Midbrain (tissue), 1 donor: ENCODE data around the gene CDKL4.
"Not testable (repeated sequence)": the region's sequence is repeated elsewhere in the genome, so short reads cannot be mapped to it uniquely, and the experiment has no call there.

Experiments used
- DNase-seq: peaks from one replicate; lab custom pipeline; 2025; lab: John Stamatoyannopoulos, UW

Gene CDKL4

DNA sequence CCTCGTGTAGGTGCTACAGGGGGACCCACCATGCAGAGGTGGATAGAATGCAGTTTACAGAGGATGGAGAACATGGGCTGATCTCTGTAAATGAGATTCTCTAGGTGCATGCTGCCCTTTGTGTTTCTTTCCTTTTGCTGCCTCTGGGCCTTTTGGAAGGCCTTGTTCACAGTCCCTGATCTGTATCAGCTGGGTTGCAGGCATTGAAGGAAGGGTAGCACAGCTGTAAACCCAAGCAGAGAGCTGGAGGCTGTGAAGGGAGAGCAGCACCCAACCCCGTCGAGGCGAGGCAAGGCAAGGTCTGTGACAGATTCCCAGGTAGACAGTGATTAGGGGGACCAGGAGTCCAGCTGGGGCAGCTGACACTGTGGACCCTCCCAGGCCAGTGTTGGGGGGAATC lies 66.8 kb downstream of the CDKL4 start:
- no peak for DNase-seq

DNA sequence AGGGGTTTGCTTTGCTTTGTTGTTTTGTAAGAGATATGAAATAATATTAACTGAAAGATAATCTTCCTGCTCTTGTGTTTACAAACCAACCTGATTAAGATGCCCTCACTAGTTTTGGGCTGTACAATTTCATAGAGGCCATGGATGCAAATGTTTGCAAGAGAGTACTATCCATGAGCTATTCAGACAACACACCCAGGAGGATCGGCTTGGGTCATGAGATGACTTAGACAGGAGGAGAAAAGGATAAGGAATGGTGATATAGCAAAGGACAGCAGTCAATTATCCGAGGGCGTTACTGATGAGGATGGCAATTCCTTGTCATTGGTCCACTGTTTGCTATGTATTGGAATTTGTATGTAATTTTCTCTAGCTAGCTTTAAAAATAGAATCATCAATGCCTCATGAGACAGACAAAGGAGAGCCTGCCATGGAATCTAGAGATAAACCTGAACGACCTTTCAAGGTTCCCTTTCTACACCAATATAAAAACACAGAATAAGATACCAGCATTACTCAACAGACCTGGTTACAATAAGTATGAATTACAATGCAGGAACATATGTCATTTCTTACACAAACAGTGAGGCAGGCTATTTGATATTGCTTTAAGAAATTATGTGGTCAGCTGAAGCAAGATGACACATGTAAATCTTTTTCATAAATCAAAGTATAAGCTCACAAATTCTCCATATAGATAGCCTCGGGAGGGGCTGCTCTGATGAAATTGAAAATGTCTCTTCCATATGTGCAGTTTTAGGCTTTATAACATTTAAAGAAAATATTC lies 68.6 kb downstream of the CDKL4 start:
- DNase-seq: no peak

DNA sequence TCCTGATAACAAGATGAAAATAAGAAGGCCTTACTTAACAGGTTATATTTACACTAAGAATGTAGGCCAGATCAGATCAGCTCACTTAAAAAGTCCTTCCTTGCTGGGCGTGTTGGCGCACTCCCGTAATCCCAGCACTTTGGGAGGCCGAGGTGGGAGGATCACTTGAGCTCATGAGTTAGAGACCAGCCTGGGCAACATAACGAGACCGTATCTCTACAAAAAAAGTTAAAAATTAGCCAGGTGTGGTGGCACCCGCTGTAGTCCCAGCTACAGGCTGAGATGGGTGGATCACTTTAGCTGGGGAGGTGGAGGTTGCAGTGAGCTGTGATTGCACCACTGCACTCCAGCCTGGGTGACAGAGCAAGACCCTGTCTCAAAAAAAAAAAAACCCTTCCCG lies 69.7 kb downstream of the CDKL4 start:
- no peak for DNase-seq

DNA sequence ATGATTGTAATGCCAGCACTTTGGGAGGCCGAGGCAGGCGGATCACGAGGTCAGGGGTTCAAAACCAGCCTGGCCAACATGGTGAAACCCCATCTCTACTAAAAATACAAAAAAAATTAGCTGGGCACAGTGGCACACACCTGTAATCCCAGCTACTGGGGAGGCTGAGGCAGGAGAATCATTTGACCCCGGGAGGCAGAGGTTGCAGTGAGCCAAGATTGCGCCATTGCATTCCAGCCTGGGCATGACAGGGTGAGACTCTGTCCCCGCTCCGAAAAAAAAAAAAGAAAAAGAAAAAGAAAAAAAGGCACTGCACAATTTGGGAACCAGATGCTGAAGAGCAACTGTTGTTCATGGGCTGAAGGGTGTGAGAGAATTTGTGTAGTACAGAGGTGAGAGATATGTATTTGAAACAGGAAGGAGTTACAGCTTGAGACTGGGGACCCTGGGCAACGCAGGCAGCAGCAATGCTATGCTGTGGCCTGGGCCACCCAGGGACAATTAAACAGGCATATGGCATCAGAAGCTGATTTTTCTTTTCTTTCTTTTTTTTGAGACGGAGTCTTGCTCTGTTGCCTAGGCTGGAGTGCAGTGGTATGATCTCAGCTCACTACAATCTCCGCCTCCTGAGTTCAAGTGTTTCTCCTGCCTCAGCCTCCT lies 71.6 kb downstream of the CDKL4 start:
- DNase-seq: not testable (repeated sequence)

DNA sequence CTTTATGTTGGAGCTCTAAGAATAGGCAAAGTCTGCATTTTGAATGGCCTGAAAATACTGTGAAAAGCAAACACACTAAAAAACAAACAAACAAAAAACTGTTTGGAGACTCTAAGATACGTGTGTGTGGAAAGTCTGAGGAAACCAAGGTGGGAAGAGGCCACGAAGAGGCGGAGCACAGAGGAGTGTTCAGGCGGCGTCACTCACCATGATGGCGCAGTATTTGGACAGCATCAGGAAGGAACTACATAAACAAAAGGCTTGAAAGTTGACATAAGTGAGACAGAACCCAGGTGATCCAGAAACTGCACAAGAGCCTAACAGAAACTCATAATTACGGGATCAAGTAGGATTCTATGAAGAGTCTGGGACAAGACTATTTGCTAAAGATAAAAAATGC lies 72.1 kb downstream of the CDKL4 start:
- DNase-seq: no peak

DNA sequence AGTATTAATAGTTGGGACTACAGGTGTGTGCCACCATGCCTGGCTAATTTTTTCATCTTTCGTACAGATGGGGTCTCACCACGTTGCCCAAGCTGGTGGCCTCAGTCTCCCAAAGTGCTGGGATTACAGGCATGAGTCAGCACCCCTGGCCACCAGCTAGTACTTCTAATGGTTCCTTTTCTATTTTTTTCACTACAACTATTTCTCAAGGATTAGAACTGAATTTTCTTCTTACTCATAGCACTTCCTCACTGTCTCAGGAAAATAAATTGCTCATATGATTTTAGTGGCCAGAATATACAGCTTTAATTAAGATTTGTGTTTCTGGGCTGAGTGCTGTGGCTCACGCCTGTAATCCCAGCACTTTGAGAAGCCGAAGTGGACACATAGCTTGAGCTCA lies 79.7 kb downstream of the CDKL4 start:
- no peak for DNase-seq

DNA sequence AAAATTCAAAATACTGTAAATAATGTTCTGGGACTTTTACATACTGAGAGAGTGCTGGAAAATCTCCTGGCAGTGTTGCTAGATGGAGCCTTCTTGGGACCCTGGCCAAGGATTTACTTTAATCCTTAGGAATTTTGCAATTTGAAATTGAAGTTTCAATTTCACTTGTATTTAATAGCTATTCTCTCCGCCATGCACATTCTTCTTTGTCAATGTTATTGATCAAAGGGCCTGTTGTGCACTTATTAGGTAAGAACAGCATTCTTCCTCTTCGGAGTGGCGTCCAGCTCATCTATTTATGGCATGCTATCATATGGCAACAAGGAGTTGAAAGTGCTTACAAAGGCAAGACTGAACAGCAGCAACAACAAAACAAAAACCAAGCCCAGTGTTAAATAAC lies 82.8 kb downstream of the CDKL4 start:
- no peak for DNase-seq

DNA sequence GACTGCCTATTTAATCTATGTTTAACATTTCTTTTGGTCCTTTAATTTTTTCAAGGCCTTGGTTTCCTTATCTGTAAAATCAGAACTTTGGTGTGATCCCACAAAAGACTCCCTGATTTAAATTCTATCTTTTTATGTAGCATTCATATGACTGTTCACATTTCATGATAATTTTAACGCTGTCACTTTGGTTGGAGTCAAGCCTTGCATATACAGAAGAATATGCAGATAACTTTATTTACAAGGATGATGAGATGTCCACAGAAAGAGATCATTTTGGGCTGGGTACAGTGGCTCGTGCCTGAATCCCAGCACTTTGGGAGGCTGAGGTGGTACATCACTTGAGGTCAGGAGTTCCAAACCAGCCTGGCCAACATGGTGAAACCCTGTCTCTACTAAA lies 84.5 kb downstream of the CDKL4 start:
- DNase-seq: no peak

DNA sequence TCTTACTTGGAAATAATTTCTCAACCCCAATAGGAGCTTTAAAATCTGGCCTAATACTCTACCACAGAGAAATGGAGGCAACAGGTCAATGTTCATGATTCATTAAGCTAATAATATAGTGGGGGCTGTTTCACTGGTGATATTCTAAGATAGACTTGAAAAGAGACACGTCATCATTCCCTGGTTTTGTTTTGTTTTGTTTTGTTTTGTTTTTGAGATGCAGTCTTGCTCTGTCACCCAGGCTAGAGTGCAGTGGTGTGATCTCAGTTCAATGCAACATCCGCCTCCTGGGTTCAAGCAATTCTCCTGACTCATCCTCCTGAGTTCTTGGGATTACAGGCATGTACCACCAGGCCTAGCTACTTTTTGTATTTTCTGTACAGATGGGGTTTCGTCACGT lies 85.4 kb downstream of the CDKL4 start:
- DNase-seq: no peak

DNA sequence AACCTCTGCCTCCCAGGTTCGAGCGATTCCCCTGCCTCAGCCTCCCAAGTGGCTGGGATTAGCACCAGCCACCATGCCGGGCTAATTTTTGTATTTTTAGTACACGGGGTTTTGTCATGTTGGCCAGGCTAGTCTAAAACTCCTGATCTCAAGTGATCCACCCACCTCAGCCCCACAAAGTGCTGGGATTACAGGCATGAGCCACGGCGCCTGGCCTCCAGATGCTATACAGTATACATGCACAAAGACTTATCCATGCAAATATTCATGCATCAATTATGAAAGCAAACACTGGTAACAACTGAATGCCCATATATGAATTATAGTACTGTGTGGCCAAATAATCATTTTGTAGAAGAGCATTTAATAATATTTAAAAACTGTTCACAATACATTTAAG lies 86.9 kb downstream of the CDKL4 start:
- no peak for DNase-seq

DNA sequence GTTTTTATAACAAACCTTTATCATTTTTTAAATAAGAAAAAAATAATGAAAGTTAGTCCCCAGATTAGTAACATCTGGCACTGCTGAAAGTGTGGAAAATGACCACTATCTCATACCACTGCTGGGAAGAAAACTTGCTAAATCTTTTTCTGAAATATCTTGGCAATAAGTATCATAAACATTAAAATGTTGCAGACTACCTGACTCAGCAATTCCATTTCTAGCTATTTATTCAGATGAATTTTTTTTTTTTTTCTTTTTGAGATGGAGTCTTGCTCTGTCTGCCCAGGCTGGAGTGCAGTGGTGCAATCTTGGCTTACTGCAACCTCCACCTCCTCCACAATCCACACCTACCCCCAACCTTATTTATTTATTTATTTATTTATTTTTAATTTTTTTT lies 87.7 kb downstream of the CDKL4 start:
- DNase-seq: no peak

DNA sequence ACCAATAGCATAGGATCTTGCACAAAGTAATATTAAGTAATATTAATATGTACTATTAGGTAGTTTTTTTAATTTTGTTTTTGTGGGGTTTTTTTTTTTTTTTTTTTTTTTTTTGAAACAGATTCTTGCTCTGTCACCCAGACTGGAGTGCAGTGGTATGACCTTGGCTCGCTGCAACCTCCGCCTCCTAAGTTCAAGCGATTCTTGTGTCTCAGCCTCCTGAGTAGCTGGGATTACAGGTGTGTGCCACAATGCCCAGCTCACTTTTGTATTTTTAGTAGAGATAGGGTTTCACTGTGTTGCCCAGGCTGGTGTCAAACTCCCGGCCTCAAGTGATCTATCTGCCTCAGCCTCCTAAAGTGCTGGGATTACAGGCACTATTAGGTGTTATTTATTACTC lies 88.2 kb downstream of the CDKL4 start:
- DNase-seq: not testable (repeated sequence)

DNA sequence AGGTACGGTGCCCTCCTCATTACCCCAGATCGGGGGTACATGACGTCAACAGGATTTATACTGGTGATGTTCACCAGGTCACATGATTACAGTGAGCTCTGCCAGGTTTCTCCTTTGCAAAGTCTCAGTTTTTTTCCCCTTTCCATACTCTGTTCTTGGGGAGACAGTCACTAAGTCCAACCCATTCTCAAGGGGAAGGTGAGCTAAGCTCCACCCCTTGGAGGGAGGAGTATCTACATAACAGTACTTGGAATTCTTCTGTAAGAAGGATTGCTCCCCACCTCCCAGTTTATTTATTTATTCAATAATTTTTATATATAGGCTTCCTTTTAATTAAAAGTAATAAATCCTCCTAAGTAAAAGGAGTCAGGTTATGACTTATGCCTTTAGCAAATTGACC lies 88.8 kb downstream of the CDKL4 start:
- no peak for DNase-seq

DNA sequence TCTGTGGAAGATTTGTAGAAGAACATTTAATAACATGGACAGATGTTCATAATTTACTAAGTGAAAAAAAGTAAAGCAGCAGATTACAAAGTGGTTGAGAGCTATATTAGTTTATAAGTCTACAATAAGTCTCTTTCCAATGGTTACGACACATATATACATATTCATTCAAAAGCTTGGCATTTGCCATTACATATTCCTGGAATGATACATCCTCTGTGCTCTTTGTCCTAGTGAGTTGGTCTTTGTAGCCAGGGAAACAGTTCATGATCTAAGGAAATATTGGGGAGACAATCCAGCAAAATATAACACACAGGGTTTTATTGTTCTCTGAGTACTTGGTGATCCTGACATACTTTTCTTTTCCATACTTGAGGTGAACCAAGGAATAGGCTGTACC lies 90.5 kb downstream of the CDKL4 start:
- no peak for DNase-seq

DNA sequence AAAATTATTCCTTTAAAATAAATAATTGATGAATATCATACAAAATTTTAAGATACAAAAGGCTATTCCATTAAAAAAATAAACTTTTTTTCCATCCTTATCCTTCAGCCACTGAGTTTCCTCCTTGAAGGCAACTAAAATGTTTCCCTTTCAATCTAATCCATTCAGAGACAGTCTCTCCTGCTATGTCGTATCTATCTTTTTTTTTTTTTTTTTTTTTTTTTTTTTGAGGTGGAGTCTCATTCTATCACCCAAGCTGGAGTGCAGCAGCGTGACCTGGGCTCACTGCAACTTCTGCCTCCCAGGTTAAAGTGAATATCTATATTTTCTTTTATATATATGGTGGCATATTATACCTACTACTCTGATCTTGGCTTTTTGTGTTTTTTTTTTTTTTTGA lies 91.3 kb downstream of the CDKL4 start:
- DNase-seq: no peak

DNA sequence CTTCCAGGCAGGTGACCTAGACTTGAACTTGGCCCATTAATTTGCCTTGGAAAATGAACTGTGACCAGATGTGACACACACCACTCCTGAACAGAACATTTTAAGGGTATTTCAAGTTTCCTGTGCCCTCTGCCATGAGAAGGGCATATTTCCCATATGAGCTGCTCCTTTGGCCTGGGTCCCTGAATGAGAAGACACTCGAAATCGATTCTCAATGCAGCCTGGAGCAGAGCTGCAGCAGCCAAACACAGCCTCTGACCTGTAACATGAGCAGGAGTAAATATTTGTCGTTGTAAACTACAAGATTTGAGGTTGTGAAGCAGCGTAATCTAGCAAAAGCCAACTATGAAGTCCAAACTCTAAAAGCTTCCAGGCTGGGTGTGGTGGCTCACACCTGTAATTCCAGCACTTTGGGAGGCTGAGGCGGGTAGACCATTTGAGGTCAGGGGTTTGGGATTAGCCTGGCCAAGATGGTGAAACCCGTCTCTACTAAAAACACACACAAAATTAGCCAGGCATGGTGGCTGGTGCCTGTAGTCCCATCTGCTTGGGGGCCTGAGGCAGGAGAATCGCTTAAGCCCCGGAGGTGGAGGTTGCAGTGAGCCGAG lies 92.8 kb downstream of the CDKL4 start:
- no peak for DNase-seq

DNA sequence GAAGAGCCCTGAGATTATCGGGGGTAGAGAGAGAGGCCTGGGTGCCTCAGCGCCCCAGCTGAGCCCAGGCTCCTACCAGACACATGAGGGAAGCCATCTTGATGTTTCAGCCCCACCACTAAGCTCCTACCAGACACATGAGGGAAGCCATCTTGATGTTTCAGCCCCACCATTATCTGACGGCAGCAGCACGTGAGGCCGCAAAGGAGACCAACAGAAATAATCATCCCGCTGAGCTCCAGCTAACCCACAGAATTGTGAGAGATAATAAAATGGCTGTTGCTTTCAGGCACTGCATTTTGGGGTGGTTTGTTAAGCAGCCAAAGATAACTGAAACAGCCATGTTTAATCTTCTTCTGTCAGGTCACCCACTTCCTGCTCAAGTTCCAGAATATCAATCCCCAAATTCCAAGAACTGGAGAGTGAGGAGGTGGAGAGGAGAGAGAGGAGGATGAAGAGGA lies 93.6 kb downstream of the CDKL4 start:
- DNase-seq: no peak

DNA sequence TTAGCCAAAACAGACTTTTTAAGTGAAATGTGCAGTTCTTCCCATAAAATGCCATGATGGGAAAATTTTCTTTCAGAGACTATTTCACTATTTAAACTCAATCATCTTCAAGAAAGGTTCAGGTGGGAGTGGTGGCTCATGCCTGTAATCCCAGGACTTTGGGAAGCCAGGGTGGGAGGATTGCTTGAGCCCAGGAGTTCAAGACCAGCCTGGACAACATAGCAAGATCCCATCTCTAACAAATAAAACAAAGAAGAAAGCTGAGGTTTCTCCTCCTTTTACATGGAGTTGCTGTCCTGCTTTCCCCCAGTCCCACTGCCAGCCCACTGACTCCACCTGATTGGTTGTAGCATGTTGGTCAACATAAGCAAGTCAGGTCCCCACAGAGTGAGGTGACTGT lies 97.1 kb downstream of the CDKL4 start:
- DNase-seq: no peak

DNA sequence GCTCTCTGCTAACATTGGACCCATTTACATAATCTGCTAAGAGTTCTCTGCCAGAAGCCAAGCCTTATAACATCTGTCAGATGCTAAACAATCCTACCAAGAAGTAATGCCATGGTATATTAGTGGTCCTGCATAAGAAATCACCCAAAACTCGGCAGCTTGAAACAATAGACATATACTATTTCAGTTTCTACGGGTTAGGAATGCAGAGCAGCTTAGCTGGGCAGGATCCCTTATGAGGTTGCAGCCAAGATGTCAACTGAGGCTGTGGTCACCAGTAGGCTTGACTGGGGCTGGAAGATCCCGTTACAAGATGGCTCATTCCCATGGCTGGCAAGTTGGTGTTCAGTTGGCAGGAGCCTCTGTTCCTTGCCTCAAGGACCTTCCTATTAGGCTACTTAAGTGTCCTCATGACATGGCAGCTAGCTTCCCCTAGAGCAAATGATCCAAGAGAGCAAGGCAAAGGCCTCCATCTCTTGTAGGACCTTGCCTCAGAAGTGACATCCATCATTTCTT lies 97.8 kb downstream of the CDKL4 start:
- no peak for DNase-seq

DNA sequence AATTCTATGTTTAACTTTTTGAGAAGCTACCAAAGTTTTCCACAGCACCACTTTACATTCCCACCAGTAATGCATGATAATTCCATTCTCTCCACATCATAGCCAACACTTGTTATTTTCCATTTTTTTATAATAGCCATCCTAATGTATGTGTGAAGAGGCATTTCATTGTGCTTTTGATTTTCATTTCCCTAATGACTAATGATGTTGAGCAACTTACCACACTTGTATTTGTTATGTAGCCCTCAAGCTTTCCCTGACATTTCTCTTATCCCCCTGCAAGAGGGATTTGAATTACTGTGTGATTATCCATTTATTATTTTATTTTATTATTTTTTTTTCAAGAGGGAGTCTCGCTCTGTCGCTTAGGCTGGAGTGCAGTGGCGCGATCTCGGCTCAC lies 99.4 kb downstream of the CDKL4 start:
- DNase-seq: no peak

DNA sequence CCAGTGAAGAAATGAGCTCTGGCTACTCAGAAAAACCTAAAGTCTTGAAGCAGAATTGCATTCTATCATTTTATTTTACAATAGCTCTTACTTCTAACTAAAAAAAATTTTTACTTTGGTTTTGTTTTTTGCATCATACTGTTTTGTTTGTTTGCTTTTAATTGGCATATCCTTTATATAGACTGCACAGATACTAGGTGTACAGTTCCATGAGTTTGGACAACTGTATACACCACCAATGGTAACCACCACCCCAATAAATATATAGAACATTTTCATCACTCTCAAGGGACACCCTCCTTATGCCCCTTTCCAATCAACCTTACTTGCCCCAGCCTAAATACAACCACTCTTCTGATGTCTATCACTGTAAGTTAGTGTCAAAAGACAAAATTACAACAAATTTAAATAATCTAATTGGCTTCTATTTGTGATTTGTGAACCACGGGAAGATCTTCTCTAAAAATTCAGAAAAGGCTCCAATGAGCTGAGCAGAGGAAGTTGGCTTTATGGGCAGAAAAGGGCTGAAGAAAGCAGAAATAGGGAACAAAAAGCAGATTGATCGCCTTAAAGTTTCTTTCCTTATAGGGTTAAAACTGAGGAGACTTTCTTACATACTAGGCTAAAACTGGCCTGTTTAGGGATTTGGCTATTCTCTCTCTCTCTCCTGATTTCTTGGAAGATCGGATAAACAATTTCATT lies 100.7 kb downstream of the CDKL4 start:
- DNase-seq: no peak
